Measurements from ENCODE around the gene NTRK3.

Gene NTRK3

DNA sequence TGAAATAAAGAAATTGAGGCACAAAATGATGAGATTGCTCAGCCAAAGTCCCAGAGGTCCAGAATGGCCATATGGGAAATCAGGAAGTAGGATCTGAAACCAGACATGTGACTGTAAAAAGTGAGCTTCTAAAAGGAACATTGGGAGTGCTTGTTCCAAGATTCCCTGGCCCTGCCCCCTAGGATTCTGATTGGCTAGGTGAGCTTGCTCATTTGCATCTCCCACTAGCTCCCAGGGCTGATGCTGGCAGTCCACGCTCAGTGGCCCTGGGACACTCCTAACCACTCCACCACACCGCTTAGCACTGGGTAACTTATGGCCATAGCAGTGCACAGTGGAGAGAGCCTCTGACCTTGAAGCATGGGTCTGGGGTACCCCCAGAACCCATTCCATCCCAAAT lies 326.7 kb downstream of the NTRK3 start:
- DNase-seq, result no peak

DNA sequence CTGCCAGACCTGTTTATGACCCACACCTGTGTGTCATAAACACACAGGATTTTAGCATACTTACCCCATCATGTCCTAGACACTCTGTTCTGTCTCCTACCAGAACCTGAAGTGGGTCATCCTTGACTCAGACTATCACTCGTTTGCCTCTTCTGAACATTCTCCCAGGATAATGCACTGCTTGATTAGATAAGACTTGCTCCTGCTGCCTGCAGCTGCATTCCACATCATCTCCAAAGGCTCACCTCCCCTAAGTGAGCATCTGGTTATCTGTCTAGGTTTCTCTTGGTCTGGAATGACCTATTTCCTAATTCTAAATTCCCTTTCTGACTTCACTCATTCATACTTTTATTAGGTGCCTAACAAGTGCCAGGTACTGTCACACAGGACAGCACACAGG lies 332.1 kb downstream of the NTRK3 start:
- no peak for DNase-seq

DNA sequence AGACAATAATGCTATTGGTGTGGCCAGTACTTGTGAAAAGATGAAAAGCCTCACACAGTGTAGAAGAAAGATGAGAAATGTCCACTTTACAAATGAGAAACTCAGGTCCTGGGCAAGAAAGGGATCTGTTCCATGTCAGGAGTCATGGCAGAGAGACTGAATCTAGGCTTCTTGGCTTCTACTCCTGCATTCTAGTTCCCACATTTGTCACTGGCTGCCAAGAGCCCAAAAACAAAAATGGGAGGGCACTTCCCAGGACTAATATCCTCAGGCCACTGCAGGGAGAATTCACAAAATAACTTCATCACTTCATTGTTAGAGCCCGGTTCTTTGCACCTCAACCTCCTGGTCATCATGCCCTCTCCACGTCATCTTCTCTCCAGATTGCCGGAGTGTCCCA lies 337.5 kb downstream of the NTRK3 start:
- DNase-seq, result no peak

DNA sequence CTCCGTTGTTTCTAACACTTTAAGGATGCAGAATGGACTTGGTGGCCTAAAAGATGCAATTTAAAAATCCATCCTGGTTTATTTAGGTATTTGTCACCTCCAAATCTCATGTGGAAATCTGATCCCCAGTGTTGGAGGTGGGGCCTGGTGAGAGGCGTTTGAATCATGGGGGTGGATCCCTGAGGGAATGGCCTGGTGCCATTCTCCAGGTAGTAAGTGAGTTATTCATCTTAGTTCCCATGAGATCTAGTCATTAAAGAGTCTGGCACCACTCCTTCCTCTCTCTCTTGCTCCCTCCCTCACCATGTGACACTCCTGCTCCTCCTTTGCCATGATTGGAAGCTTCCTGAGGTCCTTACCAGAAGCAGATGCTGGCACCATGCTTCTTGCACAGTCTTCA lies 339.1 kb downstream of the NTRK3 start:
- no peak for DNase-seq

DNA sequence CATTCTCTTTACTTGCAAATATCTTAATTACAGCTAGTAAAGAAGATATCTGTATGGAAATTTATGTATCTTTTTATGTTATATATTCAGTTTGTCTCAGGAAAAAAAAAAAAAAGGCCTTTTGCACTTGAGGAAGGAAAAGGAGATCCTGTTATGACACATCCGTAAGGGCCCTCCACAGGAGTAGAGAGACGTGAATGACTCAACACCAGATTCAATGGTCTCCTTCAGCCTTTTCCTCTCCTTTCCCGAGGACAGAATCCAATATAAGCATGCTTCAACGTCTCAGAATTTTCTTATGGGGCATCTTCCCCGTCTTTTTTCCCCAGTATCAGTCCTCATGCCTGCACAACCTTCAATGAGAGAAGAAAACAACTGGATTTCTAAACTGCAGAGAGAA lies 340.3 kb downstream of the NTRK3 start:
- DNase-seq, result no peak

DNA sequence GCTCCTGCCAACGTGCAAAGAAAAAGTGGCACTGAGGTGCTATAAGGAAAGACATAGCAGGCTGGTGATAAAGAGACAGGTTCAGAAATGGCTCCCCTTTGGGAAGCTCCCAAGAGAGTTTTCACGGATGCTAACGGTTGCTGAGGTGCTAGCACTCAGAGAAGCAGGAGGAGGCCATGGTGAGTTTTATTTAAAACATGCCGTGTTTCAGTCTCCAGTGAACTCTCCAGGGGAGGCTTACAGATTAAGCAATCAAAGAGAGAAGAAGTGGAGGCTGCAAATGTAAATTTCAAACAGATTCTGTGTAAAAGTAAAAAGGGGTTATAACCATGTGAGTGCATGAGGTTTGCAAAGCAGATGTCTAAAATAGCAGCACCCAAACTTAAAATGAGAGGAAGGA lies 346.2 kb downstream of the NTRK3 start:
- DNase-seq, result no peak

DNA sequence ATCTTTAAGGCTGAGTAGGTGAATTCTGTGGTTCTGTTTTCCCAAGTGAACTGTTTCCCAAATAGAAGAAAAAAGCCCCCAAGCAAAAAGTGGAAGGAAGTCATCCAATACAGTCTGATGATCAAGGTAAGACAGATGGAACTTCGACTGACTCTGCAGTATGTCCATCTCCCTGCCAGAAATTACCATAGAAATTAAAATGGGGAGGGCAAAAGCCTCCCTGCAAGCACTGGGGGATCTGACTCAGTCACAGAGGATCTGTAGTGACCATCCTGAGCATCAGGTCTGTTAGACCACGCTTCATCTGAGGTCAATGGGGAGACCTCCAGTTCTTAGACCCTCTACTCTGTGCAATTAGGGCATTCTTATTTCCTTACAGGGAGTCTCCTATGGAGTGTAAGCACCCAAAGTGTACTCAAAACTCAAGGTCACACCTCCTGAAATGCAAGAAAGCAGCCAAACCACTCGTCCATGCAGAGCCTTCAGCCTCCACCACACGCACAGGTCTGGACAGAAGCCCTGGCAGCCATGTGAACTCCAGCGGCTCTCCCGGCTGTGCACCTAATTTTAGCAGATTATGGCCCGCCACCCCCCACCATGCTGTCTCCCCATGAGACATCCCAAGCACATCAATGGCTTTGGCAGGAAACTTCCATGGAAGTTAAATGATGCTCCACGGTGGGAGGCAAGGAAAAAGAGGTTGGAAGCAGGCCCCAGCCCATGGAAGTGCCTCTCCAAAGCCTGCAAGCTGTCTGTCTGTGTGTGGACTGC lies 348.7 kb downstream of the NTRK3 start:
- DNase-seq, result no peak

DNA sequence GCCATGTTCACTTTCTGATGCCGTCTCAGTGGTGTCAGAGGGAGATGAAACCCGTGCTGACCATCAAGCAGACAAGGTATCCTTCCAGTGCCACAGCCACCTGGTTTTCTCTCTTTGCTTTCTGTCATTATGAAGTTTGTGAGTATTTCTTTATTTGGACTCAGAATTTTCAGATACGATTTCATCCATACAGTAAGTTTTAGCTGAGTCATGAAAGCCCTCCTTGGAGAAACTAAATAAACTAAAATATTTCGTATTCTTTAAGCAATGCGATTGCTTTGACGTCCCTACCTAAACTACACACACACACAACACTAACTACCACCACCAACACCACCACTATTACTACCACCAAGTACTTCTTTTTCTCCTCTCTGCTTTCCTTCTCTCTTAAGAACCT lies 350.1 kb downstream of the NTRK3 start:
- DNase-seq, result no peak

DNA sequence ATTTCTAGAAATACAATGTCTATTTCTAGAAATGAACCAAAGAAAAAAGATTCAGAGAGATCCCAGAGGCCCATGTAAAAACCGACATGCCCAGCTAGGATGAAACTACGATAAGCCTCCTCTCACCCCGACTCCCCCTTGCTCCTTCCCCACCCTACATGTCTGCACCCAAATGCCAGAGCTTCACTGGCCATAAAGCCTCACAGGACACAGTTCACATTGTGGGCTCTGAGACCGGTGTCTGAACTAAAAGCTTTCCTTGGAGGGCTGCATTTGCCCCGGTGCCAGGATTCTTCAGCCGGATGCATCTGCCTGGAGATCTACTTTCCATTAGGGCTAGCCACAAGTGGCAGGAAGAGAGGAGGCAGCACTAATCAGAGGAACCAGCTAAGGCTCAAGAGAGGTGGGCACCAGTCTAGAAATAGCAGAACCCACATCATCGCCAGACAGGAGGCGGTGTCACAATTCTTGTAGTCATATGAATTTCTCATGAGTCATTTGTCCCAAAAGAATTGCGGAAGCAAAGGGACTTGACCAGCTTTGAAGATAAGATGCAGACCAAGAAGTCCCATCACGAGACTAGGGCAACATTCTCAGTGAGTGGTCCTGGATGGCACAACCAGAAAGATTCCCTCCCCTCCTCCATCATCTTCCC lies 353.6 kb downstream of the NTRK3 start:
- no peak for DNase-seq

DNA sequence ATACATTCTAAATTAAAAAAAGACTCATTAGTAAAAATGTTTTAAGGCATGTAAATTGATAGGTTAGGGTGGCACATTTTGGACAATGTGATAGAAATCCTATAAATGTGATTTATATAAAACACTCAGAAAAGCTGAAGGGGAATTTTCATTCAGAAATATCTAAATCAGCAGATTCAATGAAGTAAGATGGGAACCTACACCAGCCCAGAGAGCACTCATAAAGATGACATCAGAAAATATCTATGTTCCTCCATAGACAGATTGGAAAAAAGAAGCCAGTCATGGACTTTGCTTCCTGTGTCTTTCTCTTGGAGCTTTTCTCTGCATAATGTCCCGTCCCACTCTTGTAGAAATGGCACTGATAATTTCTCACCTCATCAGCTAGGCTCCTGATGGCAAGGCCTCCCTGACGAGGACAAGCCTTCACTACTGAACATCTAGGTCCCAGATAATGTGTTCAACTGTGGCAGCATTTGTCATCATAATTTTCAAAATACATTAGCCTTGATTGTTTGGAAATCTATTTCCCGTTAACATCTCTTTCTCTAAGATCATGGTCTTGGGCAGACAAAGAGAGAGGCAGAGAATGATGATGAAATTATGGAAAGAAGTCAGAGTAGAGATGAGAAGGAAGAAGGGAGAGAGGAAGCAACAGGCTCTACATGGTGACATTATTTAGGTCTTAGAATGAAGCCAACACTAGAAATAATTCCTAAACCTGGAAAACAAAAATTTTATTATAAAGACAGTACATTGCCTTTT lies 354.4 kb downstream of the NTRK3 start:
- DNase-seq, result no peak

DNA sequence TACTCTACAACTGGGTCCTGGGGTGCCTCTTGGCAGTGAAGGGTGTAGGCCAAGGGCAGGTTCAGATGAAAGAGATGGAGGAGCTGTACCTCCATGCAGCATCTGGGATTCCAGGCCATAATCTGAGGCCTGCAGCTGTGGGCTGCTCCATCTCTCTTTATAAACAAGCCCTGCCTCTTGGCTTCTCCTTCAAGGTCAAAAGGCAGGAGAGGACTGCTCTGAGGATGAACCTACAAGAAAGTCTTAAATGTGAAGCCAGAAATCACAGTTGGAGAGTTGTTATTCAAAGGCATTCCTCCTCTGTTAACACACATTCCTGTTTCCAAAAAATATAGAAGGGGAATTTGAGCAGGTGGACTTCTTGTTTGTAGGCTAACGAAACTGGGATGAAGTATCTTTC lies 355.5 kb downstream of the NTRK3 start:
- no peak for DNase-seq

DNA sequence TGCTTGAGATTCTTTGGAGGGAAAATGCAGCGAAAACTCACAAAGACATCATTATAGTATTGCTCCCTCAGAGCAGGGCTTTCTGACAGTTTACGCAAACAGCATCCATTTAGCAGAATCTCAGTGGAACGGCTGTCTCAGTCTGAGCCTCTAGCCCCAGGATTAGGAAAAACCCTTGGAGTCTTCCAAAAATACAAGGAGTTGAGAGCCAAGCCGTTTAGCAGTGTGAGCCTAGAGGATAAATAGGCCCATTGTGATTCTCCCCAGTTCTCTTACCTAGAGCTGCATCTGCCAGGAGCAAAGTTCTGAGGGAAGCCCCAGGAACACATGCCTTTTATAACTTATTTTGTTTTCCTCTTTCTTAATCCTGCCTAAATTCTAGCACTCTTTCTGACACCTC lies 359.6 kb downstream of the NTRK3 start:
- DNase-seq, result no peak

DNA sequence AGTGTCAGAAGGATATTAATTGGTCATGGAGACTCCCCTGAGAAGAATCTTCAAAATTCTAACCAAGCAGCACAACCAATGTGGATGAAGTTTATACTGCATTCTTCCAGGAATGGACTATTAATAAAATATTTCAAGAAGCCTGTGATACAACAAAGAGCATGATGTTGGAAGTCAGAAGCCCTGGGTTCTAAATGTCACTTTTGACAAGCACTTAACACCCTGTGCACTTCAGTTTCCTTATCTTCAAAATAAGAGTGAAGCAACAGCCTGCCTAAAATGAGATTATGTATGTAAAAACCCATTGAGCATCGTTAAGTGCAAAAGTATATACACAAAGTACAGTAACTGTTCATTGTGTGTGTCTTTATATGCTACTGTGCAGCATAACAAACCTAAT lies 369.4 kb downstream of the NTRK3 start:
- no peak for DNase-seq

DNA sequence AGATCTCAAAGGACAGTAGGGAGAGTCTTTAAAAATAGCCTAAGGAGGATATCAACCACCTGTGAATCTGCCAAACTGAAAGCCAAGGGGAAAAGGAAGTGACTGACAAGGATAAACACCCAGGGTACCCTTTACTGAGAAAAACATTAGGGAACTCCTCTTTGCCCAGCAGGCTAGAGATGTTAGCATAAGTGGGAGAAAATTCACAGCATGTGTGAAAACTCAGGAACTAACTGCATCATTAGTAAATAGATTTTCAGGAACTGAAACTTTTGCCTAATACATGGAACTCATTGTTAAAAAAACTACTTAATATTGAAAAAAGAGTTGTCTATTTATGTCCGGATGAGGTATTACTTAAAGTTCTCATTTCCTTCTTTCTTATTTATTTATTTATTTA lies 375.5 kb downstream of the NTRK3 start:
- no peak for DNase-seq

DNA sequence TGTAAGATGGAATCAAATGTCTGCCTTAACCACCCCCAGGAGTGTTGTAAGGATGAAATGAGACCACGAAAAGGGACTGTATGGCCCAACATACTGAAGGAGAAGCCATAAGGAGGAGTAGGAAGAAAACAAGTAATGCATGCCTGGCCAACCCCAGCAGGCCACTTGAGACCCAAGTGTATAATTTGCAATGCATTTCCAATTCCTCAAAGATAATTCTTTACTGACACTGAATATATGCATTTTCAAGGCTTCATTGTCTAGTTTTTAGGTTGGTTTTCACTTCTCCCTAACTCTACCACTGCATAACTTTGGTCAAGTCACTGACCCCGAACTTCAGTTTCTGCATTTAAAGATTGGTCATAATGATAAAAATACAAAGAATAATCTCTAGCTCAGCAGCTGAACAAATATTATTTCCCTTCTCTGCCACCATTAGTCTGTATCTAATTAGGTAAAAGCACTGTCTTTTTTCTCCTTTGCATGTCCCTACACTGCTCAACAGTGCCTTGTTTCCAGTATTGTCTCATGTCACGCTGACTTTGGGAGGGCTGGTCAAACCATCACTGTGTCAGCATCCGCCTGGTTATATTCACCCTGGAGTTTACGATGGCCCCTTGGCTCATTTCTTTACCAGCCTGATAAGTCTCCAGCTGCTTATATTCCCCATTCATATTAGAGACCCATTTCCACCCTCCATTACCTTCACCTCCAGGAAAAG lies 378.6 kb downstream of the NTRK3 start:
- DNase-seq, result no peak

DNA sequence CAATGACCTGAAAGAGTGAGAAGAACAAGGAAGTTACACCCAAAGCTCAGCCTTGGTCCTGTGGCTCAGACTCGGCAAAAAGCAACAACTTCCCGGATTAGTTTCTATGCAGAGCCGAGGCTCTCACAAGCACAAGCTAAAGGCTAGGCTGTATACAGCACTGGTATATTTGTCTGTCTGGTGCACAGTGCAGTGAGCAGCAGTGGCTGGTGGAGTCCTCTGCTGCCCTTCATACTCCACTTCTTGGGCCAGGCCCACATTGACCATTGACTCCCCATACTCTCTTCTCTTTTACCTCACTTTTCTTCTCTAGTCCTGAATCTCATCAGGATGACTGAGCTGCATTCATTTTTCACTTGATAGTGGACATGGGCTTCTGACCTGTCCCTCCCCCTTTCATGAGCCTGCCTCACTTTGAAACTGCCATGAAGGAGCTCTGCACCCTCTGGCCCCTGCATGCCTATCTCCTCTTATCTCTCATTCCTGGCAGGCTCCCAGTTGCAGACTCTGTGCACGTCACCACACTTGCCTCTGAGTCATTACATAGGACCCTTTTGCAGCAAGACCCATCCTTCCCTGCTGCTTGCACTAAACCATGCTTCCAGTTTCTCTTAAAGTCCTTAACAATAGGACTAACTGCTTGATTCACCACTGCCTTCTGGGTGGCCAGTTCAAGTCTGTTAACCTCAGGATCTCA lies 379.3 kb downstream of the NTRK3 start:
- no peak for DNase-seq

DNA sequence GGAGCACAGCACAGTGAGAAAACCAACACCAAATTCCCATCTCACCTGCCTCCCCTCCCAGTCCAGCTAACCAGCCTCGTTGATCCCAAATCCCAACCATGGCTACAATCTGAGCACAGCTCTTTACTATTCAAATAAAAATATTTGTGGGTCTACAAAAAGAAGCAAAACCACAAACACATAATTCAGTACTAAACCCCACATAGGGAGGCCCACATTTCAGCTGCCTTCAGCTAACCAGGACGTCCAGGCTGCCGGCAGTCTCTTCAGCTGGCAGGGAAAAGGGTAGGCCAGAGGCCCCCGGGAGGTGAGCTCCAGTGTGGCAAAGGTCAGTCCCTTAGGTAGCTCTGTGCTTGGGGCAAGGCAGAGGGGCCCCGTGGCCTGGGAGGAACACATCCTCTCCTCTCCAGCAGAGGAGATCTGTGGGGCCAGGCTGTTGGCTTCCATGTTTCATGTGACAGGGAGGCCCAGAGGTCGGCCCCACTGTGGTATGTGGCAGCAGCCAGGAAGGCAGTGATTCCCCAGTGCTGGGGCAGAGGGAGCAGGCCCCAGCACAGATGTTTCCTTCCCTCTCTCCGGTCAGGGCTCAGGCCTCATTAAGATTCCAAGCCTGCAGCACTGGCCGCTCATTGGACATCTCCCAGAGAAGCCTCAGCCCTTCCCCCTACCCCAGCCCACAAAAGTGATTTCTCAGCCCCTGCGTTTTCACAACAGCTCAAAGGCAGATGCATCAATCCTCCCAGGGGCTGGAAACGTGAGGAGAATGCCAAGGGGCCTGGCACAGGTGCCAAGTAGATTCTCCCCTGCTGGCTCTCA lies 381.4 kb downstream of the NTRK3 start:
- DNase-seq, result no peak

DNA sequence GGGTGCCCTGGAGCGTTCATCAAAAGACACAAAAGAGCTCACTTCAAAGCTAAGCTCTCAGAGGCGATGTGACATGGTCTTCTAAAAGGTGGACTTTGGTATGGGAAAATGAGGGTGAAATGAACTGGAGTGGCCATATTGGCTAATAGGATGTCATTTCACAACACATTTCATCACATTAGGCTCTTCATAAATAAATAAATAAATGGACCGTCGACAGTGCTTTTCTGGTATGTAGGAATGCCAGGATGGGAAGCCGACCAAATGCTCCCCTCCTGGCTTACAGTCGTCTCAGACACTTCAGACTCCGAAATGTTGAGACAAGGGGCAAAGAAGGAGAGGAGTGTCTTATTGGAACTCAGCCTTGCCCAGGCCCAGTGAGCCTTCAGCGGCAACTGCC lies 383.0 kb downstream of the NTRK3 start:
- no peak for DNase-seq

DNA sequence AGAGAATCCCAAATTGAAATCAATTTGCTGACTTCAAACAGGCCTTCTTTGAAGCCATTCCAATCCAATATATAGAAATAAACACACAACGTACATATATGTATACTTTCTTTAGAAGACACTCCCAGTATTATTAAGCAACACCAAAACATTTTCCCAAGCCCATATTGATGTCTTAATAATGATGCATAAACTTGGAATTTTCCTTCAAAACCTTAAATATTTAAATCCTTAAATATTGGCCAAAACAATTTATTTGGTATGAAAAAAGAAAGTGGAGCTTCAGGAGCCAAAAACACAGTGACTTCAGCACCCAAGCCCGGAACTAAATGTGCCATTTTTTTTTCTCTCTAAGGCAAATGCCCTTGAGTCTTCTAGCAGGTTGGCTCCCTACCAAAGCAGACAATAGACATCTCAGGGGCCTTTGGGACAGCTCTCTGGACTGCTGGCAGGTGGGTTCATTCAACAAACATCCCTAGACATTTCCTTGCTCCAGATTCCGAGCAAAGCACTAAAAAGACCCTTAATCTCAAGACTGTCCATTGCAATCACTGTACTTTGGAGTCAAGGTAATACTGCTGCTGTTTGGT lies 384.7 kb downstream of the NTRK3 start:
- DNase-seq, result no peak

DNA sequence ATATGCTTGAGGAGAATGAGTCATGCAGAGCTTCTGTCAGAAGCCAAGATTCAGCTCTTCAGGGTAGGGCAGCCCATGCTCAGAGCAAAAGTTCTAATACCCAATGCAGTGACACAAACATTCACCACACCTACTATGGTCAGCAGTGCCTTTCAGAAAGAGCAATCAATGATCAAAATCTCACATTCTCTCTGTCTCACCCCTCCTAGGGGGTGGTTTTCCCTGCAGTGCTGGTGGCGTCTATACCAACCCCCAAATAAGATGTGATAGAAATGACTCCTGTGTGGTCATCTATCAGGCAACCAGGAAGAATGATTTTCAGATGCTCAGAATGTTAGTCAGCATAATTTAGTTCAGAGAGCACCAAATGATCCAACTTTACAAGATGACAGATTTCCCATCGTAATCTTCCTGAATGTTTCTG lies 385.3 kb downstream of the NTRK3 start:
- DNase-seq, result no peak

DNA sequence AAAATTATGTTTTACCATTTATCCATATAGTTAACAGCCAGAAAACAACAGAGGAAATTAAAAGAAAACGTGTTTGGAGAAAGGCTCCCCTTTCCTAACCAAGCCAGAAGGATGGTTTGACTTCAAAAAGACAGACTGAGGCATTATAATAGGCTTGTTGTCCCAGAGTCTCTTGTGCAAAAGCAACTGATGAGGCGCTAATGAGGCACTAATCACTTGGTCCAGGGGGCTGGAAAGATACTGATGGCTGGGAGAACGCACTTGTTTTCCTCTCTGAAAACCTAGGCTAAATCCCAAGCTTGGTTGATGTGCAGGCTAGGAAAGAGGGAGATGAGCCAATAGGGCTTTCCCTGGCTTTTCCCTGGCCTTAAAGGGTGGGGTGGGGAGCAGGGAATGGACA lies 389.6 kb downstream of the NTRK3 start:
- DNase-seq, result no peak

DNA sequence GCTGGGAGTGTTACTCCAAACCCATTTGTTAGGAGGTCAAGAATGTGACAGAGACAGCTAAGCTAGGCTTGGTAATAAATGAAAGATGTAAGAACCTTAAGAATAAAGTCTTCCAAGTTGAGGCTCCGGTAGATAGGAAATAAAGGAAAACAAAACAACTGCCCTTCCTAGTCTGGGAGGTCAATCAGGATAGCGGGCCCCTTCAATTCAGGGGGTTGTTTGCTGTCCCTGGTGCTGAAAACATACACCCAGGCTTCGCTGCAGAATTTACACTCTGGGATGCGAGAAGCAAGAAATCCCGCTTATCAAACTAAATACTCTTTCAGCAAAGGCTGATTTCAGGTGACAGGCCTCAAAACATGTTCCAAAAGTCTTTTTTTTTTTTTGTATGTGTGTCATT lies 393.4 kb downstream of the NTRK3 start:
- no peak for DNase-seq
